LHCN-M2 (cell line): ENCODE data around the gene LOC128125822.
A peak's percentile ranks its signal among the peaks of the same experiment; 100 is the strongest.
"Not testable (repeated sequence)": the region's sequence is repeated elsewhere in the genome, so short reads cannot be mapped to it uniquely, and the experiment has no call there.

ENCODE experiments used
- DNase-seq: peaks from one replicate; pipeline ENCODE4 v3.0.0-alpha.2; 2012; ENCODE audit warnings: low read depth

The LOC128125822 gene

DNA sequence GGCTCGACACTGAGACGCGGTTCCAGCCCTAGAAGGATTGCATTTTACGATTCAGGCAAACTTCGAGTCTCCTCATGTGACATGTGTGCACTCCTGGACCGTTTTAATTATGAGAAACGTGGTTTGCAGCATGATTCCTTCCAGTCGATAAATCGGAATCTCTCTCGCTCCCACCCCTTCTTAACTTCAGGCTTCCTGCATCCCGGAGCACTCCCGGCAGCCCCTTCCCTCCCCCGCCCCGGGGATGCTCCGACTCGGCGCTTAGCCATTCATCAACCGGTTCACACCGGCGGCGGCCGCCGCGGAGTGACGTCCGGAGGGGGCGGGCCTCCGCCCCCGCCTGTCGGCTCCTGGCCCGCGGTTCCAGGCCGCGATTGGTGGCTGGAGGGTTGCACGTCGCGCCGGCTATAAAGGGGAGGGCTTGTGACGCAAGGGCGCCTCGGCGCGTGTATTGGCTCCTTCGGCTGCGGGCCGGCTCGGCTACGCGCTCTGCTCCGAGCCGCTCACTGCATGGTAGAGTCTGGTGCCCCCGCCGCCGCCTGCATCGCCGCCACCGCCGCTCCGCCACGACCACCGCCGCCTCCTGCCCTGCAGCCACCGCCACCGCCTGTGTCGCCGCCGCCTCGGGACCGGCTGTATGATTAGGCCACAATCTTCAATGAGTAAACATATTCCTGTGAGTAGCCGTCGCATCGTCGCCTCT, at the start of gene LOC128125822, which contains the start of gene PTP4A1:
Gene LOC128125822 (plus strand): TSS at position 437 of the 703 bp plus-strand sequence.
Gene PTP4A1 (plus strand): TSS at position 437 of the 703 bp plus-strand sequence. CDS start 4,401 bp downstream, outside the sequence.
- DNase-seq = peak; percentile 96

DNA sequence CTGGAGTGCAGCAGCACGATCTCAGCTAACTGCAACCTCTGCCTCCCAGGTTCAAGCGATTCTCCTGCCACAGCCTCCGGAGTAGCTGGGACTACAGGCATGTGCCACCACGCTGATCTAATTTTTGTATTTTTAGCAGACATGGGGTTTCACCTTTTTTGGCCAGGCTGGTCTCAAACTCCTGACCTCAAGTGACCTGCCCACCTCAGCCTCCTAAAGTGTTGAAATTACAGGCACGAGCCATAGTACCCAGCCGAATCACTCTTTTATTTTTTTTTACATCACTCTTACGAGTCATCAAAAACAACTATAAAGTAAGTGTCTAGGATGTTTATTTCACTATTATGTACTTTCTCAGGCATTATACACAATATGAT, 49.4 kb upstream of the LOC128125822 start:
- not testable (repeated sequence) for DNase-seq

DNA sequence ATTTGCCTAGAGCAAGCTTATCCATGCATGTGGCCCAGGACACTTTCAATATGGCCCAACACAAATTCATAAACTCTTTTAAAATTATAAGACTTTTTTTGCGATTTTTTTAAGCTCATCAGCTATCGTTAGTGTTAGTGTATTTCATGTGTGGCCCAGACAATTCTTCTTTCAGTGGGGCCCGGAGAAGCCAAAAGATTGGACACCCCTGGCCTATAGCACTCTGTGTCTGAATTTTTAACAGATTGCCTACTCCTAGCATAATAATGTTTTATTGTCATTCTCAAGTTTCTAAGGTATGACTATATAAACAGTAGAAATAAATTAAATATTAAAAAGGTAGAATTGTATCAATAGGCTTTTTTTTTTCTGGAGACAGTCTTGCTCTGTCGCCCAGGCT, 48.6 kb upstream of the LOC128125822 start:
- no peak for DNase-seq

DNA sequence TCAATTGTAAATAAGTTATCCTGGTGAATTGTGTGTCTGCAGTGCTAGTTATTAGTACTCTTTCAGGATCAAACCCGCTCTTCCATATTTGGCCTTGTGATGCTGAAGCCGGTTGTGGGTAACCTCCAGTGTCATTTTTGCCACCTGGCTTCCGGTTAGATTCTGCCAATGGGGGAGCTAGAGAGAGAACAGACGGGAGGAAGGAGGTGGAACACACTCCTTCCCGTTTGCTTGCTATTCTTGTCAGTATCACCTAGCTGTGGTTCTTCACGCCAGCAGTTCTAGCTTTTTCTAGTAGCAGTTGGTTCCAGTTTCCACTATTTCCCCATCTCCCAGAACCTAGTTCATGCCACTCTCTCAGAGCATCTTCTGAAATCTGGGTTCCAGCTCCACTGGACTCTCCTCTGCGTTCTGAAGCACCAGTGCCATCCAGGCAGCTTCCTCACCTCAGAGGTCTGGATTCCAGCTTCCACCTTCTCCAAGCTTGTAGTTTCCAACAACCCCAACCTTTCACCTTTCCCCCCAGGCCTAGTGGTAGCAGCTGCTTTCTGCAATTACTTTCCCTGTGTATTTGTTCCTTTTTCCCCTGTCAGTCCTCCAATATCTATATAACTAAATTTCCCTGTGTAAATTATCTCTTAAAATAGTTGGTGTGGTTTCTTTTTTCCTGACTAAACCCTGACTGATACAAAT, 46.9 kb upstream of the LOC128125822 start:
- DNase-seq = no peak

DNA sequence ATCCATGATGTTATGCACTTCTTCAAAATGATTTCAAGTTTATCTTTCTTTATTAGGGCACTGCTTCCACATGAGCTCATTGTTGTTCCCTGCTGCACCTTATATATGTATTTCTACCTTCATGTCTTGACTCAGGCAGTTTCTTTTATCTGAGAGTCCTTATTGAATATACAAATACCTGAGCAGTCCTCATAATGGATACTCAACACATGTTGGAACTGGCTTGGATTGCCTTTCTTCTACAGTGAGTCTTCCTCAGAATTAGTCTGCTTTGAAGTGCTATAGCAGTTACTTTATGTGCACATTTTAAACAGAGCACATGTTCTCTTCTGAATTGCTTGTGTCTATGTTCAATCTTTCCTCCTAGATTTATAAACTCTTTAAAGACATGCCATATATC, 45.3 kb upstream of the LOC128125822 start:
- no peak for DNase-seq

DNA sequence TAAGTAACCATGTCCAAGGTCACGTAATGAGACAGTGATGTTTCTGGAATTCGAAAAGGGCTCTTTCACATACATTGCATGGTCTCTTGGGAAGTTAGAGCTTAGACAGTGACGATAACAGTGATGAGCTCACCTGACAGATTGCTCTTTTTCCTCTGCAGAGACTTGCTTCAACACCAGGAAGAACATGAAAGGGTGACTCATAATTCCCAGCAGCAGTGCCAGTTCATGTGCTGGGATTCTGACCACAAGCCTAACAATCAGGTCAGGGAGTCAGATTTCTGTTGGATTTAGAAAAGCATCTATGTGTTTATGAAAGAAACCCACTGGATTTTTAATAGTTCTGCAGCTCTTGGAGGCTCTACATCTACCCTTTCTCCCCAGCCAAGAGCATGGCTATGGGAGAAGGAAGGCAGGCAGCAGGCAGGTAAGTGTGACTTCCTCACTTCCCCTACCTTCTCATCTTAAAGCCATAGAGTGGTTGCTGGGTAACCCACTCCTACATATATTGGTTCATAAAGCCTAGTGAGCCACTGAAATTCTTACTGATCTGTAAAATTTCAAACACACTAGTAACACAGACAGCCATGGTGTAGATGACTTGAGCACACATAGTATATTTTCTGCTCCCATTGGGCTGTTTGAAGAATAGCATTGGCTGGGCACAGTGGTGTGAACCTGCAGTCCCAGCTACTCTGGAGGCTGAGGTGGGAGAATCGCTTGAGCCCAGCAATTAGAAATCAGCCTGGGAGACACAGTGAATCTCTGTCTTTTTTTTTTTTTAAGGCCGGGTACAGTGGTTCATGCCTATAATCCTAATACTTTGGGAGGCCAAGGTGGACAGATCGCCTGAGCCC, 44.4 kb upstream of the LOC128125822 start:
- DNase-seq = peak; percentile 94

DNA sequence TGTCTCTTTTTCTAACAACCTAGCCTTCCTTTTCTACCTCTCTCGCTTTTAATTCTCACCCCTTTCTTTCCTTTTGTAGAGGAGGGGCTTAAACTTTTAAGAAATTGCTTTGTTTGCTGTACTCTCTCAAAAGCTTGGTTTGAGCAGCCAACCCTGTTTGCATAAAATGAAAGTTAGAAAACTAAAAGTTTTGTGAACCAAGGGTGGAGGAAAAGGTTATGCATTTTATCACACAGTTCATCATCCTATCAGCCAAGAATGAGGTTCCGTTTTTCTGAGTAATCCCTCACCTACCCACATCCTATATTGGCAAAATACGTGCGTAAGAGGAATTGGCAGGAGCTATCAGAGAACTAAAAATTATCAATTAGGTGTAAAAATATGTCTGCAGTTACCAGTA, 42.8 kb upstream of the LOC128125822 start:
- no peak for DNase-seq

DNA sequence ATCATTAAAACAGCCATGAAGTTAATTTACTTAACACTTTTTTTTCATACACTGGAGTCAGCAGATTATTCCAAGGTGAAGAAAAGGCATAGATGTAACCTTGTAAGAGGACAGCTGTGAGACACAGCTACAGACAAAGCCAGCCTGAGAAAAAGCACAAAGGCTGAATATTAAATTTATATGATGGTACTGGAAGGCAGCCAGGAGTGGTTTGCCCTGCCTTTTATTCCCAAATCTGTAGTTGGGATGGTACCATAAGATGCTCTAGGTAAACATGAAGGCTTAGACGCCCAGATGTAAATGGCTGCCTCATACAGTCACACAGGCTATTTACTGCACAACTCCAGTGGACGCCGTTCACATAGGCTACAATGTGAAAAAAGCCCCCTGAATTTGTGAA, 42.1 kb upstream of the LOC128125822 start:
- DNase-seq = no peak

DNA sequence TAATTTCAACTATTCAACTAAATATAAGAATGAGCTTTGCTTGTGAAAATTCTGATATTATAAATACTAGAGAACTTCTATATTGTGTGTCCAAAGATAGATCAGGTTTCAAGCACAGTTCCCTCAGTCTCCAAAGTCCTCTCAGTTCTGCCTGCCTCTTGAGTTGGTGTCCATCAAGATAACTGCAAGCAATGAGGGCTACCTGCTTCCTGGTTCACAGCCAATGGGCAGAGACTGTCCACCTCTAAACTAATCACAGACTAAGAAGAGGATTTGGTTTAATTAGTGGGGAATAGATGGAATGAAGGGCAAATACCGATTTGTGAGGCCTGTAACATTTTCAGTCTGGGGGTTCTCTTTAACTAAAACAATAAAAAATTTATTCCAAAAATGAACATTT, 41.3 kb upstream of the LOC128125822 start:
- no peak for DNase-seq

DNA sequence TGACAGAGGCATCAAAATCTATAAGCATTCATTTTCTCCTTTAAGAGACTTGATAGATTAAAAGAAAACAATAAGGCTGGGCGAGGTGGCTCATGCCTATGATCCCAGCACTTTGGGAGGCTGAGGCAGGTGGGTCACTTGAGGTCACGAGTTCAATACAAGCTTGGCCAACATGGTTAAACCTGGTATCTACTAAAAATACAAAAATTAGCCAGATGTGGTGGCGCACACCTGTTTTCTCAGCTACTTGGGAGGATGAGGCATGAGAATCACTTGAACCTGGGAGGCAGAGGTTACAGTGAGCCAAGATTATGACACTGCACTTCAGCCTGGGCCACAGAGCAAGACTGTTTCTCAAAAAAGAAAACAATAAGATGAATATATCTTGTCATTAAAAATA, 39.3 kb upstream of the LOC128125822 start:
- DNase-seq = no peak

DNA sequence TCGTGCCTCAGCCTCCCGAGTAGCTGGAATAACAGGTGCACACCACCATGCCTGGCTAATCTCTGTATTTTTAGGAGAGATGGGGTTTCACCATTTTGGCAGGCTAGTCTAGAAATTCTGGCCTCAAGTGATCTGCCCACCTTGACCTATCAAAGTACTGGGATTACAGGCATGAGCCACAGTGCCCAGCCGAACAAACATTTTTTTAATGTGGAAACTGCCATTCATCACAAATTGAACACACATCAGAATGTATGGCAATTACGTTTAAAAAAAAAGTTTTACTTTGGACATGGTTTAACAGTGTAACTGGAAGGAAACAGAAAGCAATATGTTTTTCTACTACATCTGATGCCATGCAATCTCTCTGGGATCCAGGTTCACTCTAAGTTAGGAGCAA, 38.3 kb upstream of the LOC128125822 start:
- no peak for DNase-seq

DNA sequence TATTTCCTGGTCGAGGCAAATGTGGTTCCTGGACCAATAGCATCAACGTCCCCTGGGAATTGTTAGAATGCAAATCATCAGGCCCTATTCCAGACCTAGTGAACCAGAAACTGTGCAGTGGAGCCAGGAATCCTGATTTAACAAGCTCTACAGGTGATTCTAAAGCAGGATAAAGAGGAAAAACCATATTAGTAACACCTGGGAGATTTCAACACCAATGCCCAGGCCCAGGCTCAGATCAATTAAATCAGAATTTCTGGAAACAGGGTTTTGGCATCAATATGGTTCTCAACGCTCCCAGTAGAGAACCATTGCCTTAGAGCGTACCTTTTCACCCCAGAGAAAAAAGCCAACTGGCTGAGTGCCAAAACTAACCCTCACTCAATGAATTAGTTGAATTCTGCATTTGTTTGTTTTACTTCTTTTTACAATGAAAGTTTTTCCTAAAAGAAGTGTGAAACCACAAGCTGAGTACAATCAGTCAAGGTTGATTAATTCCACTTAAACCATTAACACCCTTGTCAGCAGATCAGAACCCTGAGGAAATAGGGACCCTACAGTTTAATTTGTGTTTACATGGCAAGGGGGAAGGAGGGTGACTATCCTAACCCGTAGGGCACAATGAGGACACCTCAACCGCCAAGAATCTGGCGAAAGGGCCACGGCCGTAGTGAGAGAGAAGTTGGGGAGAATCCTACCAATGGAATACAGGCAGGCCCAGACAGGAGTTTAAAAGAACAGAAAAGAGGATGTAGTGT, 34.9 kb upstream of the LOC128125822 start:
- DNase-seq = no peak

DNA sequence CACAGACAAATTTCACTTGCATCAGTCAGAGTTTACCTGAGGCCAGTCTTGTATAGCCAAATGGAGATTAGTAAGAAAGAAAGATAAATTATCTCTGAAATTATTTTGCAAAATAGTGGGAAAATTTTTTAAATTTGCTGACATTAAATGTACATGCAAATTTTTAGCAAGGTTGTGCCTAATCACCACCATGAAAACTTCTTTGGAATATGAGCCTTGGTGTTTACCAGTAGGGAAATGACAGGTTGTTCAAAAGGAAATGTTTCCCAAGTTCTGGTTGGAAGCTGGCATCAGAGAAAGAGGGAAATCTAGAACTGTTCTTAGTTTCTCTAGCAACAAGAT, 34.4 kb upstream of the LOC128125822 start:
- no peak for DNase-seq

DNA sequence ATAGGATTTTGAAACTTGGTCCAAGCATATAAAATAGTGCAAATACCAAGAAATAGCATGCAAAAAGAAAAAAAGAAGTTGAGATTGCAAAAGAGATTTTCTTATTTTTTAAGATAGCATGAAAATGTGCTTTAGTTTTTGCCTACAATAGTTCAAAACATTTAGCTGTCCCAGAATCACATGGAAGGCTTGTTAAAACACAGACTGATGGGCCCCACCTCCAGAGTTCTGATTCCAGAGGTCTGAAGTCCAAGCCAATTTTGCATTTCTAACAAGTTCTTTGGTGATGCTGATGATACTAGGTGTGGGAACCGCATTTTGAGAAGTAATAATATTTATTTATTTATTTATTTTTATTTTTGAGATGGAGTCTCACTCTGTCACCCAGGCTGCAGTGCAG, 33.7 kb upstream of the LOC128125822 start:
- no peak for DNase-seq

DNA sequence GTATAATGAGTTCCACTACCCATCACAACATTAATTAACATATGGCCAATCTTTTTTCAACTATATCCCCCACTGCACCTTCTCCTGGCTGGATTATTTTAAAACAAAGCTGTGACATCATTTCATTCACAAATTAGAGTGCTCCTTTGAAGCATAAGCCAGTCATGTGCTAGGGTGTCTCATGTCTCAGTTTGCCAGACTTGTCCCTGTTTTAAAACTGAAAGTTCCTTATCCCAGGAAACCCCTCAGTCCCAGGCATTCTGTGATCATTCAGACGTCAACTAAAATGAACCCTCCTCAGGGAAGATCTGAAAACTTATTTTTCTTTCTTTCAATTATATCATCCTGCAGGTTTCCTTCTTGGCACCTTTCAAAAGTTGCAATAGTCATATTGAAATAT, 29.3 kb upstream of the LOC128125822 start:
- DNase-seq = no peak

DNA sequence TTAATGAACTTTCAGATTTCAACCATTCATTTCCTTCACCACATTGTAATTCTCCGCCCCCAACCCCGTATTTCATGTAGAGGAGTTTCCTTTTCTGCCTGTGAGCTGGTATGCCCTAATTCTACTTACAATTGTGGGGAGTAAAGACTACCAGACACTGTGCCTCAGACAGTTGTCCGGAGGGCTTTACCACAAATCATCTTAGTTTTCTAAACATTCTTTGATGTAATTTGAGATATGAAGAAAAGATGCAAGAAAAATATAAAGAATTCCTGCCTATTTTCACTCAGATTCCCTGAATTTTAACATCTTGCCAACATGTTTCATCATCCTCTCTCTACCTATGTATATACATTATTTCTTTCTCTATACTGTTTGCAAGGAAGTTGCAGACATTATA, 28.3 kb upstream of the LOC128125822 start:
- DNase-seq = no peak

DNA sequence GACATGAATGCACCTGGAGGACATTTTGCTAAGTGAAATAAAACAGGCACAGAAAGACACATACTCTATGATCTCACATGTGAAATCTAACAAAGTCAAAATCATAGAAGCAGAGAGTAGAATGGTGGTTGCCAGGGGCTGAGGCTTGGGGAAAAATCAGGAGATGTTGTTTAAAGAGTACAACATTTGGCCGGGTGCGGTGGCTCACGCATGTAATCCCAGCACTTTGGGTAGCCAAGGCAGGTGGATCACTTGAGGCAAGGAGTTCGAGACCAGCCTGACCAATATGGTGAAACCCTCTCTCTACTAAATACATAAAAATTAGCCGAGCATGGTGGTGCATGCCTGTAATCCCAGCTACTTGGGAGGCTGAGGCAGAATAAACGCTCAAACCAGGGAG, 26.0 kb upstream of the LOC128125822 start:
- DNase-seq = no peak

DNA sequence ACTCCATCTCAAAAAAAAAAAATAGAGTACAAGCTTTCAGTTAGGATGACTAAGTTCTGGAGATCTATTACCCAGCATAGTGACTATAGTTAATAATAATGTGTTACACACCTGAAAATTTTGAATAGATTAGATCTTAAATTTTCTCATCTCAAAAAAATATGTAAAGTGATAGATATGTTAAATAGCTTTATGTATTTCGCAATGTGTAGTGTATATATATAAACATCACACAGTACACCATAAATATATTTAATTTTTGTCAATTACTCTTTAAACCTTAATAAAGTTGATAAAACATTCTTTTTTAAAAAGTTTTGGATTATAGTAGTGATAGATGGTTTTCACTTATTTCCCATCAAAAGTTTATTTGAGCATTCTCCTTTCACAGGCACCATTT, 25.6 kb upstream of the LOC128125822 start:
- no peak for DNase-seq

DNA sequence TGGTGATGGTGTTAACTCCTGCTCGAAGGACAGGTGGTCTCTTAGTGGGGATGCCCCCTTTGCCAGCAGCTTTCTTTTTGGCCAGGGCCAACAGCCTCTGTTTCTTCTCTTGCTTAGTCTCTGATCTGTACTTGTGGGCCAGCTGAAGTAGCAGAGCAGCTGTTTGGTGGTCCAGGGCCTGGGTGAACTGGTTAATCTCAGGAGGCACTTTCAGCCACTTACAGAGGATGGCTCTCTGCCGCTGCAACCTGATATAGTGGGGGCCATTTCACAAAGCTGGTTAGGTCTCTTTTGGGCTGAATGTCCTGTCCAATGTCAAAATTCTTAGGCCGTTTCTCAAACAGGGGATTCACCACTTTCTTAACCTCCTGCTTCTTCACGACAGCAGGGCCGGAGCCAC, 23.2 kb upstream of the LOC128125822 start:
- DNase-seq = no peak

DNA sequence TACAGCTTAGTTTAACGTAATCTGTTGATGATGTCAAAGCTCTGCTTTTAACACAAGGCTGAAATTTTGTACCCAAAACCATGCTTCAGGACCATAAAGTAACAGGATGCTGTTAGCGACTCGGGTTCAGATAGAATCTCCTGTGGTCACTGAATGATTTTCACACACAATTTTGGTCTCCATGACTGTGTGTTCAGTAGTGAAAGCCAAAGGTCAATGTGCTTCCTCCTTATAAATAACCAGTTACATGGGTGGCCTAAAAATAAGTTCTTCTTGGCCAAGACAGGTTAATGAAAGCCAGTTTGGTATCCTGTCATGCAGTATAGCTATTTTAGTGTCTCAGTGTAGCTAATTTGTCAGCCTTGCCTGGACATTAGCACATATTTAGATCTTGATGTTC, 19.1 kb upstream of the LOC128125822 start:
- DNase-seq = no peak

DNA sequence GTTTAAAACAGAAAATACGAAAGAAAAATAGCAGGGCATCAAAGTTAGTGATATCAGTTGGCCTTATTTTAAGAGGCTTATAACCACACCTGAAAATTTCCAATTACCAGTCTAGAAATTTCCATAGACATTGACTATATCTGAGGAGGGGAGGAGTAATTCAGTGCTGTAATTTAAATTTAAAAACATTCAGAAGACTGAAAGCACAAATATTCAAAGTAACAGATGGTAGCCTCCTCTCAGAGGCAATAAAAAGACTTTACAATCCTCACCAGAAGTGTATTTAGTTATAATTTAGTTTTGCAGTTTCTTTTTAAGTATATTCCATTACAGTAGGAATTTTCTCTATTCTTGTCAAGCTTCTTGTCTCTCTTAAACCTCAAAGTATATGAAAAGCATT, 18.4 kb upstream of the LOC128125822 start:
- no peak for DNase-seq

DNA sequence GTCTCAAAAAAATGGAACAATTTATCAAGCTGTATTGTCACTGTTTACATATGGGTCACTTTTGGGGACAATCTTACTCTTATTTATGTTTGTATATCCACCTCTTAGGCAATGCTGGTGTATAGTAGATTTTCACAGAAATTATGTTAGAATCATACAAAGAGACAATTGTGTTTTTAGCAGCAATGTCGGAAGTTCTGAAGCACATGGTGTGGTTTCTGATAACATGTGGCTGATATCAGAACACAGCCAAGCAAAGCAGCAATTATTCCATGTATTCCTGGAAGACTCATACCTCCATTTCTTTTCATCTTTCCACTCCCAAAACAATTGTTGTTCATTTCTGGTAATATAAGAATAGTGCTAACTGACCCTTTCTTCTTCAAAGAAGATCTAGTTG, 17.5 kb upstream of the LOC128125822 start:
- no peak for DNase-seq
